HepG2 (cell line): ENCODE results near the gene CHKA. TPM values are rescaled to one million over a fixed set of nuclear protein-coding genes. Genes with fewer than 3 reads are reported as not detected.

ENCODE experiments used
- BCLAF1 ChIP-seq: fragments of 450-650 bp; IDR thresholded peaks from 2 replicates; pipeline ENCODE4 v1.6.1; 2017; ENCODE audit warnings: mild to moderate bottlenecking
- CBX1 ChIP-seq: IDR thresholded peaks from one replicate; pipeline ENCODE4 v1.6.1; 2016; ENCODE audit warnings: antibody characterized with exemption, low read depth
- EP300 ChIP-seq, 3 experiments: sonication (generic) in 1 of 3; formaldehyde crosslinking in 1 of 3; IDR thresholded peaks; 2 replicates each; pipeline versions ENCODE4 v1.5.1 to v1.6.1; 2011 to 2020; ENCODE audit warnings: low read depth in 2 of 3, low read length in 2 of 3, borderline replicate concordance in 1 of 3, improper control_type of control experiment in 1 of 3, mild to moderate bottlenecking in 1 of 3, missing genetic modification reagents in 1 of 3, moderate library complexity in 1 of 3
- GABPA ChIP-seq, 2 experiments: IDR thresholded peaks; 2 replicates each; pipeline ENCODE4 v1.6.1; 2011 to 2016; ENCODE audit warnings: low read depth in 2 of 2, low read length in 1 of 2, missing biosample characterization in 1 of 2, missing genetic modification characterization in 1 of 2
- KLF6 ChIP-seq: IDR thresholded peaks from 2 replicates; pipeline ENCODE4 v1.8.0; 2016; ENCODE audit warnings: missing biosample characterization, missing genetic modification reagents
- NAIF1 ChIP-seq: sonication (generic); formaldehyde crosslinking; IDR thresholded peaks from 2 replicates; pipeline ENCODE4 v1.5.0; 2020; ENCODE audit warnings: mild to moderate bottlenecking, missing genetic modification reagents, borderline replicate concordance
- PBX3 ChIP-seq: sonication (generic); formaldehyde crosslinking; IDR thresholded peaks from 2 replicates; pipeline ENCODE4 v1.8.1; 2023; ENCODE audit warnings: missing genetic modification reagents, inconsistent platforms, borderline replicate concordance
- TEAD3 ChIP-seq: optimal IDR thresholded peaks from 2 replicates; pipeline ENCODE3; 2016; ENCODE audit warnings: borderline replicate concordance
- TSC22D2 ChIP-seq: sonication (generic); formaldehyde crosslinking; IDR thresholded peaks from 2 replicates; pipeline ENCODE4 v1.5.1; 2020; ENCODE audit warnings: missing genetic modification reagents, mild to moderate bottlenecking, borderline replicate concordance
- ZMYM2 ChIP-seq: sonication (generic); formaldehyde crosslinking; IDR thresholded peaks from 2 replicates; pipeline ENCODE4 v1.8.0; 2022; ENCODE audit warnings: mild to moderate bottlenecking, missing genetic modification reagents
- ZNF260 ChIP-seq: sonication (generic); formaldehyde crosslinking; IDR thresholded peaks from 2 replicates; pipeline ENCODE4 v1.4.0; 2020; ENCODE audit warnings: missing genetic modification reagents, low read depth, mild to moderate bottlenecking, borderline replicate concordance
- ZNF275 ChIP-seq: sonication (generic); formaldehyde crosslinking; IDR thresholded peaks from 2 replicates; pipeline ENCODE4 v1.8.0; 2022; ENCODE audit warnings: missing genetic modification reagents, mild to moderate bottlenecking, inconsistent platforms, borderline replicate concordance
- ZNF280D ChIP-seq: sonication (generic); formaldehyde crosslinking; IDR thresholded peaks from 2 replicates; pipeline ENCODE4 v1.5.1; 2020; ENCODE audit warnings: mild to moderate bottlenecking, missing genetic modification reagents
- ZNF768 ChIP-seq: sonication (generic); formaldehyde crosslinking; IDR thresholded peaks from 2 replicates; pipeline ENCODE4 v1.4.0; 2020; ENCODE audit warnings: missing genetic modification reagents
- ZNF770 ChIP-seq: sonication (generic); formaldehyde crosslinking; IDR thresholded peaks from 2 replicates; pipeline ENCODE4 v1.5.0; 2020; ENCODE audit warnings: mild to moderate bottlenecking, missing genetic modification reagents
- polyA plus RNA-seq, 8 experiments: library from polyadenylated mRNA; depleted of rRNA in 3 of 8; stranded (reverse) in 7 of 8; unstranded in 1 of 8; fragments of >200 nt; fragmentation: Illumina TruSeq in 4 of 8; extraction: Trizol in 4 of 8; gene quantifications; 2 replicates each; pipeline versions ENCODE4 v1.2.1 to v1.2.3, GENCODE V29; 2011 to 2016; ENCODE audit warnings: low read depth in 4 of 8, missing spikeins in 1 of 8, mixed read lengths in 1 of 8; ENCODE audit not compliant: insufficient read depth in 1 of 8
- total RNA-seq, 5 experiments: library from RNA; depleted of rRNA; stranded (reverse); fragments of >200 nt; fragmentation: Illumina TruSeq; extraction: Trizol; gene quantifications; 2 replicates each; pipeline ENCODE4 v1.2.3, GENCODE V29; 2016; ENCODE audit warnings: low read depth in 1 of 5

CHKA gene
- total and polyA plus RNA-seq, 2 of the 13 experiments (the other 11 are each of a cell fraction or from before 2014, with no cell fraction given): 71.6 to 92.7 TPM

GRCh38 chr11:68127714-68128681 lies 6.8 kb upstream of the CHKA start (continued):
- TF ChIP-seq GABPA (IDR thresholded peaks at IDR 0.05; ENCODE audit: low read depth, low read length) (no peak), GABPA (CRISPR knock-in tag; IDR thresholded peaks at IDR 0.05; ENCODE audit: low read depth) (no peak), TSC22D2 (CRISPR knock-in tag) (no peak), BCLAF1 (no peak), ZNF768 (CRISPR knock-in tag) (peak; percentile 52; the same call in 1 of the 2 replicates), NAIF1 (CRISPR knock-in tag) (no peak), ZNF260 (CRISPR knock-in tag) (no peak), ZNF275 (no peak), PBX3 (no peak), CBX1 (no peak), TEAD3 (CRISPR knock-in tag) (peak; percentile 87), ZNF280D (CRISPR knock-in tag) (peak; percentile 72; the same call in 1 of the 2 replicates), EP300 (IDR thresholded peaks at IDR 0.05; ENCODE audit: low read depth in 2 of 2, low read length in 2 of 2) (peak in 1 of 2 experiments; percentile 74; a peak in 3 of 4 replicates), EP300 (CRISPR knock-in tag; IDR thresholded peaks at IDR 0.05; ENCODE audit: borderline replicate concordance) (peak; percentile 32; the same call in 1 of the 2 replicates), KLF6 (CRISPR knock-in tag) (no peak; the same call in 1 of the 2 replicates), ZNF770 (CRISPR knock-in tag) (peak; percentile 16; the same call in 1 of the 2 replicates), ZMYM2 (peak; percentile 86)
